Spleen (tissue), 7 donors: ENCODE data around the gene RPL34.

Experiments
- CTCF ChIP-seq, 11 experiments: fragments of 200-600 bp in 7 of 11; fragments of 450-650 bp in 4 of 11; sonication (generic) in 4 of 11; IDR thresholded peaks in 8 of 11; conservative IDR thresholded peaks in 3 of 11; 1 replicate in 7 of 11; 2 replicates in 4 of 11; pipeline versions ENCODE4 v1.4.0 to v1.8.0; 2016 to 2021; ENCODE audit warnings: antibody characterized with exemption in 11 of 11, inconsistent platforms in 4 of 11, mild to moderate bottlenecking in 1 of 11
- POLR2A ChIP-seq, 3 donors: fragments of 450-650 bp; IDR thresholded peaks; one replicate each; pipeline ENCODE4 v1.5.1; 2017; ENCODE audit warnings: antibody characterized with exemption in 3 of 3, mild to moderate bottlenecking in 1 of 3
- POLR2AphosphoS5 ChIP-seq, 3 donors: sonication (generic); formaldehyde crosslinking; IDR thresholded peaks; one replicate each; pipeline ENCODE4 v1.5.1; 2017; ENCODE audit warnings: antibody characterized with exemption in 3 of 3
- donor health status: DM: no; HTN: no; CAD: no; lungs with moderate emphysema.
- donor health status: DM: no; HTN: no; CAD: no.
- donor health status: DM: no; HTN: no; CAD: no.

- TF ChIP-seq CTCF (IDR thresholded peaks at IDR 0.05 in 8 of 11, conservative IDR thresholded peaks at IDR 0.05 in 3 of 11) (no peak), POLR2A (IDR thresholded peaks at IDR 0.05) (no peak), POLR2AphosphoS5 (IDR thresholded peaks at IDR 0.05) (no peak)
Observed at GRCh38 chr4:108570993-108571569, 49.3 kb upstream of the RPL34 start.
